ENCODE measurements around the gene IQCK. TPM values are rescaled to one million over a fixed set of nuclear protein-coding genes. Genes with fewer than 3 reads are reported as not detected.
A peak's percentile ranks its signal among the peaks of the same experiment; 100 is the strongest.

IQCK gene
- total RNA-seq, 1 donor from 2014 or later = 3.2 TPM

GRCh38 chr16:19881028-19881427 lies 163.0 kb downstream of the IQCK start:
- H3K4me3 Mint-ChIP-seq = no peak overlapping the region
- no peaks in the 10 kb centered on the region for H3K36me3 Mint-ChIP-seq (ENCODE audit: low read depth)
- POLR2A ChIA-PET = no interaction called here

GRCh38 chr16:19881783-19882182 lies 163.7 kb downstream of the IQCK start:
- intact Hi-C loops (cut with micrococcal nuclease) = no loop called here

More at GRCh38 chr16:19881028-19881427, 163.0 kb downstream of the IQCK start:
- no peak for TF ChIP-seq CTCF (IDR thresholded peaks at IDR 0.05)
- intact Hi-C loops (cut with micrococcal nuclease) = no loop called here
- Mint-ChIP-seq H3K9me3 (no peaks in the 10 kb centered on the region), H3K27me3 (peaks cover 32% of the 10 kb centered on the region), H3K27ac (no peak overlapping the region), H3K4me1 (peaks cover 21% of the 10 kb centered on the region)
- CTCF ChIA-PET = no interaction called here
- ATAC-seq (ENCODE audit: low read depth) (no peak), DNase-seq (no peak)

GRCh38 chr16:19882186-19882585 lies 164.1 kb downstream of the IQCK start:
- POLR2A ChIA-PET = no interaction called here
- no peaks in the 10 kb centered on the region for H3K36me3 Mint-ChIP-seq (ENCODE audit: low read depth)
- intact Hi-C loops (cut with micrococcal nuclease) = no loop called here
- no peak overlapping the region for H3K4me3 Mint-ChIP-seq
- CTCF ChIA-PET = interaction anchor here (0.7 kb wide), 1 partner anchor 17 kb away, joined by 3 read pairs; no protein-coding TSS in a partner anchor
- H3K27me3 Mint-ChIP-seq = peaks cover 38% of the 10 kb centered on the region
- no peak overlapping the region for H3K27ac Mint-ChIP-seq
- no peak for ATAC-seq (ENCODE audit: low read depth)
- H3K9me3 Mint-ChIP-seq = no peaks in the 10 kb centered on the region
- DNase-seq = no peak
- peaks cover 27% of the 10 kb centered on the region for H3K4me1 Mint-ChIP-seq
- TF ChIP-seq CTCF (IDR thresholded peaks at IDR 0.05) = no peak

More at GRCh38 chr16:19881783-19882182, 163.7 kb downstream of the IQCK start:
- no peak overlapping the region for H3K4me3 Mint-ChIP-seq
- H3K27me3 Mint-ChIP-seq = peaks cover 38% of the 10 kb centered on the region
- ATAC-seq (ENCODE audit: low read depth) (no peak), DNase-seq (no peak)
- ChIA-PET CTCF (interaction anchor here (0.7 kb wide), 1 partner anchor 17 kb away, joined by 3 read pairs; no protein-coding TSS in a partner anchor), POLR2A (no interaction called here)
- H3K9me3 Mint-ChIP-seq = no peaks in the 10 kb centered on the region
- no peak overlapping the region for H3K27ac Mint-ChIP-seq
- no peak for TF ChIP-seq CTCF (IDR thresholded peaks at IDR 0.05)
- H3K4me1 Mint-ChIP-seq = peaks cover 27% of the 10 kb centered on the region
- H3K36me3 Mint-ChIP-seq (ENCODE audit: low read depth) = no peaks in the 10 kb centered on the region

- no peak for TF ChIP-seq CTCF (IDR thresholded peaks at IDR 0.05)
- ChIA-PET CTCF (no interaction called here), POLR2A (no interaction called here)
- peak overlapping the region; percentile 3 for H3K4me3 Mint-ChIP-seq
- peaks cover 27% of the 10 kb centered on the region for H3K4me1 Mint-ChIP-seq
- intact Hi-C loops (cut with micrococcal nuclease) = no loop called here
- no peaks in the 10 kb centered on the region for H3K9me3 Mint-ChIP-seq
- DNase-seq (no peak), ATAC-seq (ENCODE audit: low read depth) (no peak)
- no peak overlapping the region for H3K27ac Mint-ChIP-seq
- H3K27me3 Mint-ChIP-seq = peaks cover 38% of the 10 kb centered on the region
- no peaks in the 10 kb centered on the region for H3K36me3 Mint-ChIP-seq (ENCODE audit: low read depth)
These were observed 164.6 kb downstream of the IQCK start for GRCh38 chr16:19882646-19883045.

- H3K4me1 Mint-ChIP-seq = peaks cover 27% of the 10 kb centered on the region
- no peak for TF ChIP-seq CTCF (IDR thresholded peaks at IDR 0.05)
- no peaks in the 10 kb centered on the region for H3K9me3 Mint-ChIP-seq
- POLR2A ChIA-PET = no interaction called here
- H3K36me3 Mint-ChIP-seq (ENCODE audit: low read depth) = no peaks in the 10 kb centered on the region
- no peak overlapping the region for H3K4me3 Mint-ChIP-seq
- CTCF ChIA-PET = interaction anchor here (6.4 kb wide), 1 partner anchor 326 kb away, joined by 47 read pairs; the partner anchor contains the start of gene VPS35L
- intact Hi-C loops (cut with micrococcal nuclease) = no loop called here
- H3K27me3 Mint-ChIP-seq = peaks cover 38% of the 10 kb centered on the region
- no peak for ATAC-seq (ENCODE audit: low read depth)
- DNase-seq = peak; percentile 21
- no peak overlapping the region for H3K27ac Mint-ChIP-seq
These were observed 165.4 kb downstream of the IQCK start for GRCh38 chr16:19883296-19883965.
